Tibial artery (tissue), 4 donors: ENCODE data around the gene RGS13.

ENCODE experiments used
- DNase-seq, 2 donors: peaks; one replicate each; pipeline ENCODE4 v3.0.0-alpha.2; 2019
- H3K27ac ChIP-seq, 2 donors: fragments of 200-600 bp; sonication (generic) in 1 of 2; 1 replicate in 1 of 2; 2 replicates in 1 of 2; pipeline ENCODE4 v1.5.1; 2018 to 2019; ENCODE audit warnings: mild to moderate bottlenecking in 1 of 2
- H3K27me3 ChIP-seq, 2 donors: fragments of 200-600 bp; sonication (generic) in 1 of 2; one replicate each; pipeline versions ENCODE4 v1.5.1 to v1.6.0; 2016 to 2019
- H3K36me3 ChIP-seq, 3 donors: fragments of 200-600 bp; sonication (generic) in 2 of 3; one replicate each; pipeline ENCODE4 v1.5.1; 2016 to 2019; ENCODE audit warnings: mild to moderate bottlenecking in 2 of 3
- H3K4me1 ChIP-seq, 4 donors: fragments of 200-600 bp; sonication (generic) in 2 of 4; 1 replicate in 3 of 4; 2 replicates in 1 of 4; pipeline ENCODE4 v1.5.1; 2016 to 2019
- H3K4me3 ChIP-seq, 2 donors: fragments of 200-600 bp; sonication (generic) in 1 of 2; 1 replicate in 1 of 2; 2 replicates in 1 of 2; pipeline ENCODE4 v1.5.1; 2018 to 2019; ENCODE audit warnings: mild to moderate bottlenecking in 2 of 2
- H3K9me3 ChIP-seq, 3 donors: fragments of 200-600 bp; sonication (generic) in 1 of 3; one replicate each; pipeline ENCODE4 v1.5.1; 2016 to 2019
- CTCF ChIP-seq, 2 experiments: fragments of 200-600 bp in 1 of 2; fragments of 450-650 bp in 1 of 2; IDR thresholded peaks; one replicate each; pipeline ENCODE4 v1.5.1; 2017 to 2019; ENCODE audit warnings: antibody characterized with exemption in 2 of 2, mild to moderate bottlenecking in 1 of 2, moderate library complexity in 1 of 2
- intact Hi-C: fragments of 100-400 bp; cut with DNase I; formaldehyde crosslinking; loops from one replicate; pipeline ENCODE4 v1.15.0; 2023; ENCODE audit warnings: low total_unique reads

The RGS13 gene

GRCh38 chr1:192709544-192709943, 73.6 kb downstream of the RGS13 start:
- DNase-seq = no peak
- H3K27me3 ChIP-seq = no peaks in the 10 kb centered on the region

More at GRCh38 chr1:192709544-192709943, 73.6 kb downstream of the RGS13 start:
- Histone ChIP-seq H3K27ac (no peak overlapping the region), H3K4me1 (no peaks in the 10 kb centered on the region), H3K36me3 (no peaks in the 10 kb centered on the region), H3K9me3 (no peaks in the 10 kb centered on the region), H3K4me3 (no peak overlapping the region)
- TF ChIP-seq CTCF (IDR thresholded peaks at IDR 0.05) = no peak
- intact Hi-C loops = no loop called here
